Fibroblast of skin of right biceps (primary cell): ENCODE data around the gene MTHFD1L.

Experiments
- DNase-seq: peaks from one replicate; pipeline ENCODE4 v3.0.0-alpha.2; 2013

The MTHFD1L gene

GRCh38 chr6:151128763-151129370 lies 263.4 kb downstream of the MTHFD1L start:
- no peak for DNase-seq

- no peak for DNase-seq
These were observed 264.8 kb downstream of the MTHFD1L start for GRCh38 chr6:151130329-151130728.

- no peak for DNase-seq
These were observed 266.0 kb downstream of the MTHFD1L start for GRCh38 chr6:151131324-151132007.

- no peak for DNase-seq
These were observed 270.7 kb downstream of the MTHFD1L start for GRCh38 chr6:151136141-151136755.

- peak; percentile 32 for DNase-seq
These were observed 272.0 kb downstream of the MTHFD1L start for GRCh38 chr6:151137542-151137941.

- DNase-seq: no peak
These were observed 274.0 kb downstream of the MTHFD1L start for GRCh38 chr6:151139524-151139923.

GRCh38 chr6:151140767-151141166 lies 275.3 kb downstream of the MTHFD1L start:
- DNase-seq: no peak

GRCh38 chr6:151141685-151142084 lies 276.2 kb downstream of the MTHFD1L start:
- peak; percentile 25 for DNase-seq

- DNase-seq: no peak
These were observed 277.2 kb downstream of the MTHFD1L start for GRCh38 chr6:151142676-151143075.

GRCh38 chr6:151143337-151143736 lies 277.8 kb downstream of the MTHFD1L start:
- no peak for DNase-seq

GRCh38 chr6:151143806-151144205 lies 278.3 kb downstream of the MTHFD1L start:
- no peak for DNase-seq

GRCh38 chr6:151147118-151147832 lies 281.8 kb downstream of the MTHFD1L start:
- DNase-seq: no peak

- DNase-seq: peak; percentile 22
These were observed 282.6 kb downstream of the MTHFD1L start for GRCh38 chr6:151148111-151148510.

- no peak for DNase-seq
These were observed 284.3 kb downstream of the MTHFD1L start for GRCh38 chr6:151149793-151150192.
